SHP77 treated with DMSO at 0.1 percent for 48 hours (cell line): ENCODE data around the gene ZNF362.
"Not testable (repeated sequence)": the region's sequence is repeated elsewhere in the genome, so short reads cannot be mapped to it uniquely, and the experiment has no call there.

Experiments used
- DNase-seq: peaks from one replicate; lab custom pipeline; 2025; lab: John Stamatoyannopoulos, UW

Gene ZNF362

GRCh38 chr1:33287317-33287716 lies 31.0 kb downstream of the ZNF362 start:
- no peak for DNase-seq

- DNase-seq: no peak
These were observed 32.9 kb downstream of the ZNF362 start for GRCh38 chr1:33288976-33289857.

- no peak for DNase-seq
These were observed 33.5 kb downstream of the ZNF362 start for GRCh38 chr1:33289858-33290154.

- not testable (repeated sequence) for DNase-seq
These were observed 34.3 kb downstream of the ZNF362 start for GRCh38 chr1:33290615-33291014.

- DNase-seq: no peak
These were observed 36.5 kb downstream of the ZNF362 start for GRCh38 chr1:33292726-33293340.

GRCh38 chr1:33294071-33295010 lies 38.0 kb downstream of the ZNF362 start:
- DNase-seq: no peak

GRCh38 chr1:33295023-33295422 lies 38.7 kb downstream of the ZNF362 start:
- no peak for DNase-seq

- DNase-seq: peak; percentile 57
These were observed 39.3 kb downstream of the ZNF362 start for GRCh38 chr1:33295450-33296081.

GRCh38 chr1:33296082-33296458 lies 39.8 kb downstream of the ZNF362 start:
- no peak for DNase-seq

GRCh38 chr1:33296824-33297223 lies 40.5 kb downstream of the ZNF362 start:
- DNase-seq: no peak

- no peak for DNase-seq
These were observed 41.8 kb downstream of the ZNF362 start for GRCh38 chr1:33297911-33298622.

GRCh38 chr1:33298623-33299277 lies 42.5 kb downstream of the ZNF362 start:
- peak; percentile 3 for DNase-seq

- no peak for DNase-seq
These were observed 43.3 kb downstream of the ZNF362 start for GRCh38 chr1:33299461-33300155.

GRCh38 chr1:33300673-33301072 lies 44.4 kb downstream of the ZNF362 start:
- no peak for DNase-seq

GRCh38 chr1:33301273-33301984 lies 45.1 kb downstream of the ZNF362 start:
- no peak for DNase-seq

GRCh38 chr1:33302325-33302724 lies 46.0 kb downstream of the ZNF362 start:
- DNase-seq: no peak

GRCh38 chr1:33305016-33305415 lies 48.7 kb downstream of the ZNF362 start:
- no peak for DNase-seq

GRCh38 chr1:33305816-33306652 lies 49.7 kb downstream of the ZNF362 start:
- no peak for DNase-seq
